Measurements from ENCODE around the gene PRTFDC1. TPM values are rescaled to one million over a fixed set of nuclear protein-coding genes. Genes with fewer than 3 reads are reported as not detected.

Gene PRTFDC1
- total RNA-seq, 1 experiment from 2014 or later = 15.8 TPM

GRCh38 chr10:24883176-24883575 lies 69.2 kb downstream of the PRTFDC1 start:
- no peaks in the 10 kb centered on the region for H3K36me3 ChIP-seq (ENCODE audit: low read depth)
- ChIA-PET POLR2A (ENCODE audit: unreplicated experiment) (no interaction called here), CTCF (no interaction called here)
- H3K9me2 ChIP-seq (ENCODE audit: insufficient read depth) = no peaks in the 10 kb centered on the region
- no peaks in the 10 kb centered on the region for H3K9me3 ChIP-seq (ENCODE audit: insufficient read depth, low read depth)
- no peak for DNase-seq
- no TSS peak for BruUV-seq (replicated peaks)
- no peaks in the 10 kb centered on the region for H3K79me2 ChIP-seq (ENCODE audit: low read depth)
- H4K20me1 ChIP-seq (ENCODE audit: insufficient read depth) = no peaks in the 10 kb centered on the region
- no peak overlapping the region for H3K4me3 ChIP-seq
- H3K27ac ChIP-seq = no peak overlapping the region
- intact Hi-C loops (cut with micrococcal nuclease; ENCODE audit: unreplicated experiment) = no loop called here
- TF ChIP-seq CTCF (conservative IDR thresholded peaks at IDR 0.05) (no peak), EZH2 (IDR thresholded peaks at IDR 0.05; ENCODE audit: low read depth) (no peak)
- no peaks in the 10 kb centered on the region for H3F3A ChIP-seq (ENCODE audit: insufficient read depth, low read depth)
- no peak overlapping the region for H2AFZ ChIP-seq
- no peaks in the 10 kb centered on the region for H3K27me3 ChIP-seq (ENCODE audit: insufficient read depth, low read depth)
- peaks cover 11% of the 10 kb centered on the region; the same call in 1 of the 2 replicates for H3K4me1 ChIP-seq (replicated peaks; ENCODE audit: insufficient read depth)
- H3K4me2 ChIP-seq = no peak overlapping the region

GRCh38 chr10:24882047-24882698 lies 70.2 kb downstream of the PRTFDC1 start:
- CTCF ChIA-PET = no interaction called here

GRCh38 chr10:24879861-24880260 lies 72.5 kb downstream of the PRTFDC1 start:
- no peak for TF ChIP-seq CTCF (conservative IDR thresholded peaks at IDR 0.05)
- TF ChIP-seq EZH2 (IDR thresholded peaks at IDR 0.05; ENCODE audit: low read depth) = no peak
- no peaks in the 10 kb centered on the region for H3K4me1 ChIP-seq (replicated peaks; ENCODE audit: insufficient read depth)
- no TSS peak for BruUV-seq (replicated peaks)
- ChIA-PET CTCF (no interaction called here), POLR2A (ENCODE audit: unreplicated experiment) (no interaction called here)
- no peaks in the 10 kb centered on the region for H3K36me3 ChIP-seq (ENCODE audit: low read depth)
- H3K27ac ChIP-seq = no peak overlapping the region
- no peaks in the 10 kb centered on the region for H3F3A ChIP-seq (ENCODE audit: insufficient read depth, low read depth)
- H3K4me3 ChIP-seq = no peak overlapping the region
- no peak overlapping the region for H2AFZ ChIP-seq
- intact Hi-C loops (cut with micrococcal nuclease; ENCODE audit: unreplicated experiment) = no loop called here
- H3K79me2 ChIP-seq (ENCODE audit: low read depth) = no peaks in the 10 kb centered on the region
- H3K27me3 ChIP-seq (ENCODE audit: insufficient read depth, low read depth) = no peaks in the 10 kb centered on the region
- no peaks in the 10 kb centered on the region for H3K9me2 ChIP-seq (ENCODE audit: insufficient read depth)
- no peak for DNase-seq
- peaks cover 4% of the 10 kb centered on the region; the same call in 1 of the 2 replicates for H3K9me3 ChIP-seq (ENCODE audit: insufficient read depth, low read depth)
- H3K4me2 ChIP-seq = no peak overlapping the region
- no peaks in the 10 kb centered on the region for H4K20me1 ChIP-seq (ENCODE audit: insufficient read depth)

More at GRCh38 chr10:24882047-24882698, 70.2 kb downstream of the PRTFDC1 start:
- H3K9me3 ChIP-seq (ENCODE audit: insufficient read depth, low read depth) = no peaks in the 10 kb centered on the region
- TF ChIP-seq CTCF (conservative IDR thresholded peaks at IDR 0.05) (no peak), EZH2 (IDR thresholded peaks at IDR 0.05; ENCODE audit: low read depth) (no peak)
- no peaks in the 10 kb centered on the region for H4K20me1 ChIP-seq (ENCODE audit: insufficient read depth)
- no peaks in the 10 kb centered on the region for H3K79me2 ChIP-seq (ENCODE audit: low read depth)
- POLR2A ChIA-PET (ENCODE audit: unreplicated experiment) = interaction anchor here (0.6 kb wide), 1 partner anchor 36 kb away, joined by 6 read pairs; no protein-coding TSS in a partner anchor
- no peak overlapping the region for H2AFZ ChIP-seq
- H3K27ac ChIP-seq = no peak overlapping the region
- intact Hi-C loops (cut with micrococcal nuclease; ENCODE audit: unreplicated experiment) = no loop called here
- H3K9me2 ChIP-seq (ENCODE audit: insufficient read depth) = no peaks in the 10 kb centered on the region
- no peak for DNase-seq
- H3K4me2 ChIP-seq = no peak overlapping the region
- no peaks in the 10 kb centered on the region for H3K36me3 ChIP-seq (ENCODE audit: low read depth)
- H3K4me1 ChIP-seq (replicated peaks; ENCODE audit: insufficient read depth) = peaks cover 11% of the 10 kb centered on the region; the same call in 1 of the 2 replicates
- no peaks in the 10 kb centered on the region for H3F3A ChIP-seq (ENCODE audit: insufficient read depth, low read depth)
- no peak overlapping the region for H3K4me3 ChIP-seq
- no TSS peak for BruUV-seq (replicated peaks)
- no peaks in the 10 kb centered on the region for H3K27me3 ChIP-seq (ENCODE audit: insufficient read depth, low read depth)
